Stromal cell of bone marrow (primary cell): Measurements from ENCODE around the gene RYR2.
"Not testable (repeated sequence)": the region's sequence is repeated elsewhere in the genome, so short reads cannot be mapped to it uniquely, and the experiment has no call there.

ENCODE experiments used
- DNase-seq: peaks from one replicate; pipeline ENCODE4 v3.0.0-alpha.2; 2012; ENCODE audit warnings: low read depth

RYR2 gene

DNA sequence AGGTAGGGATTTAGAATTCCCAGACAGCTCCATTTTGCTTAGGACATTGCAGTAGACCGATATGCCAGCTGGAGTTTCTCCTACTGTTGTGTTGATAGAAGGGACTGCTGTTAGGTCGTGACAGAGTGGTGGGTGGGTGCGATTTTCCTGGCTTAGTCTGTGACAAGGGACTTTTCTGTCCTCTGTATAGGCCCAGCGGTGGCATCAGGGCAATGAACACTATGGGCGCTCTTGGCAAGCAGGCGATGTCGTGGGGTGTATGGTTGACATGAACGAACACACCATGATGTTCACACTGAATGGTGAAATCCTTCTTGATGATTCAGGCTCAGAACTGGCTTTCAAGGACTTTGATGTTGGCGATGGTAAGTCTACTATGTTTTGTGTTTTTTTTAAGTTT lies 527.0 kb downstream of the RYR2 start:
- DNase-seq, result no peak

DNA sequence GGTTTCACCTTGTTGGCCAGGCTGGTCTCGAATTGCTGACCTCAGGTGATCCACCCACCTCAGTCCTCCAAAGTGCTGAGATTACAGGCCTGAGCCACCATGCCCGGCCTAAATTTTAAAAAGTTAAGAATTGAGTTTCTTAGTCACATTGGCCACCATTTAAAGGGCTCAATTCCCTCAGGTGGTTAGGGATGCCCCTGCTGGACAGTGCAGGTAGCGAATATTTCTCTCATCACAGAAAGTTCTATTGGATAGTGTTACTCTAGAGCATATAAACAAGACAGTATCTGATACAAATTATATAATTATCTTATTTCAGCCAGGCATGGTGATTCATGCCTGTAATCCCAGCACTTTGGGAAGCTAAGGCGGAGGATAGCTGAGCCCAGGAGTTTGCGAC lies 528.5 kb downstream of the RYR2 start:
- DNase-seq, result no peak

DNA sequence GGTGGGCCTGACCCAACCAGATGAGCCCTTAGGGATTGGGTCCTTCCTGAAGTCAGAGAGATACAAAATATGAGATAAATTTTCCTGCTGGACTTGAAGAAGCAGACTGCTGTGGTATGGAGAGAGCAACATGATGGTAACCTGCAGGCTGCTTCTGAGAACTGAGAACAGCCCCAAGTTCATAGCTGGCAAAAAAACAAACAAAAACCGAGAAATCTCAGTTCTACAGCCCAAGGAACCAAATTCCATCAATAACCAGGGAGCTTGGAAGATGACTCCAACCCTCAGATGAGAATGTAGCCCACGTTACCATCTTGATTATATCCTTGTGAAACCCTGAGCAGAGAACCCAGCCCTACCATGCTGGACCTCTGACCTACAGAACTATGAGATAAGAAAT lies 532.6 kb downstream of the RYR2 start:
- DNase-seq, result no peak

DNA sequence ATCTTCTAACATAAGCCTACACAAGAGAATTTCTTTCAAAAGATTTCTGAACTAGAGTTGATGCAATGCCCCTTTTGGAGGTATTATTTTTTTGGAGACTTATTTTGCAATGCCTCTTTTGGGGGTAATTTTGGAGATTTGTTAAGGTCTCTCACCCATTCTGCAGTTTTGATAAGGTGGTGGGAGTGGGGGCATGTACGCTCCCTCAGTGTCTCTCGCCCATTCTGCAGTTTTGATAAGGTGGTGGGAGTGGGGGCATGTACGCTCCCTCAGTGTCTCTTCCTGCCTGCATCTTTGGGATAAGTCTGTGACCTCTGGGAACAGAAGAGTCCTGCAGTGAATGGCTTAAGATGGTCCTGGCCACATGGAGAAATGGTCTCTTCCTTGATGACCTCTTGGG lies 536.6 kb downstream of the RYR2 start:
- no peak for DNase-seq

DNA sequence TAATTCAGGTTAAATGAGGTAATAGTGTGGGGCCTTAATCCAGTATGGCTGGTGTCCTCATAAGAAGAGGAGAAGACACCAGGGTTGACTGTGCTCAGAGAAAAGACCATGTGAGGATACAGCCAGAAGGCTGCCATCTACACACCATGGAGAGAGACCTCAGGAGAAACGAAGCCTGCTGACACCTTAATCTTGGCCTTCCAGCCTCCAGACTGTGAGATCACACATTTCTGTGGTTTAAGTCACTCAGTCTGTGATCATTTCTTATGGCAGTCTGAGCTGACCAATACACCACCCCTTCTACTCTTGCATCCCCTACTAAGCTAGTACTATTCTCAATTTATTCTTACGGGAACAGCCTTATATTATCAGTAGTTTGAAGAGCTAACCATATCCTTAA lies 538.7 kb downstream of the RYR2 start:
- DNase-seq, result no peak

DNA sequence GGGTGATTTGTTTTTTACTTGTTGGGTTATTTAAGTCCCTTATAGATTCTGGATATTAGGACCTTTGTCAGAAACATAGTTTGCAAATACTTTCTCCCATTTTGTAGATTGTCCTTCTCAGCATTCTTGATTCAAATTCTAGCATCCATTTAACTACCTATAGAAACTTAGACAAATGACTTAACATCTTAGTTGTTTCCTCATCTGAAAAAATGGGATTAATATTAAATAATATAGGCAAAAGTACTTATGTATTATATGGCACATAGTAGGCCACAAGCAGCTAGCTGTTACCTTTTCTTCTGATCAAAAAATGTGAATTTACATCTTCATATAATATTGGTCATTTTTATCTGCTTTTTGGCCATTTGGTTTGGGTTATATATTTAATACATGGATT lies 541.3 kb downstream of the RYR2 start:
- DNase-seq, result no peak

DNA sequence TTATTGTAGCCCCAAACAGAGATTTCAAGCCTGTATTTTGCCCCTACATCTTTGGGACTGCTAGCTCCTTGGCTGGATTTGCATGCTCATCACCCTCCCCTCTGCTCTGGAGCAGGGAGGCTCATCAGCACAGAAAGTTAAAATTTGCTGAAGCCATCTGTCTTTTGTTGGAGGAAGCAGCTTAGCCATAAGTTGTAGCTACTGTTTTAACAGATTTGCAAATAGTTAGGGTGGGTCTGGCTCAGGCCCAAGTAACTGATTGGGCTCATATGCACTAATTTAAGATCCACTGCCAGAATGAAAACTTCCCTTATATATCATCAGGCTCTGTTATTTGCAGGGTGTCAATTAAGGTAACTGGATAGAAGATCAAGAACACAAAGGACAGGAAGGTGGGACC lies 541.8 kb downstream of the RYR2 start:
- no peak for DNase-seq

DNA sequence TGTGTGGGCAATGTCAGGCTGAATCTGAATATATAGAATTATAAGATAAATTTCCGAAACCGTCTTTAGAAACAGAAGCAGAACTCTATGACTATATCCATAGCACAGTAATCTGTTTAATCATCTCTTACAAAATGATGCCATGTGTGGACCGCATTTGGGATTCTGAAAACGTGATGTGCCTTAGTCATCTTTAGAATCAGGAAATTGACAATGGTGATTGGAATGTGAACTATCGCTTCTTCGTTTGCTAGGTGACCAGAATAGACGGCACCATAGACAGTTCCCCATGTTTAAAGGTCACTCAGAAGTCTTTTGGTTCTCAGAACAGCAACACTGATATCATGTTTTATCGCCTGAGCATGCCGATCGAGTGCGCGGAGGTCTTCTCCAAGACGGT lies 548.4 kb downstream of the RYR2 start:
- DNase-seq, result no peak

DNA sequence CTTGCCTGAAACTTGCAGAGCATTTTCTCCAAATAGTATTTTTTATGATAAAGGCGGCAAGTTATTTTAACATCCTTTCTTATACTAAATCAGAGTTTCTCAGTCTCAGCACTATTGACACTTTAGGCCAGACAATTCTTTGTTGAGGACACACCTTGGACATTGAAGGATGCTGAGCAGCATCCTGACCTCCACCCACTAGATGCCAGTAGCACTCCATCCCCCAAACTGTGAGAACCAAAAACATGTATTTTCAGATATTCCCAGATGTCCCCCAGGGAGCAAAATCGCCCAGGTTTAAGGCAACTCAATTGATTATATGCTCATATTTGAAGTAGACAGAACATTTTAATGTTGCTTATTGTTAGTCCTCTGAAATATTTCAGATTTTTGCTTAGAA lies 549.4 kb downstream of the RYR2 start:
- DNase-seq, result no peak

DNA sequence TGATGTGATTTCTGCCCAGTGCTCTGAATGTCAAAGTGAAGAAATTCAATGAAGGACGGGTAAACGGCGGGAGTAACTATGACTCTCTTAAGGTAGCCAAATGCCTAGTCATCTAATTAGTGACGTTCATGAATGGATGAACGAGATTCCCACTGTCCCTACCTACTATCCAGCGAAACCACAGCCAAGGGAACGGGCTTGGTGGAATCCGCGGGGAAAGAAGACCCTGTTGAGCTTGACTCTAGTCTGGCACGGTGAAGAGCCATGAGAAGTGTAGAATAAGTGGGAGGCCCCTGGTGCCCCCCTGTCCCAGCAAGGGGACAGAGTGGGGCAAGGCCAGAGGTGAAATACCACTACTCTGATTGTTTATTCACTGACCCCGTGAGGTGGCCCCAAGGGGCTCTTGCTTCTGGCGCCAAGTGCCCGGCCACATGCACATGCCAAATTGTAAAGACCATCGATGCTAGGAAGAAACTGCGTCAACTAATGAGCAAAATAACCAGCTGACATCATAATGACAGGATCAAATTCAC lies 561.1 kb downstream of the RYR2 start:
- DNase-seq, result not testable (repeated sequence)

DNA sequence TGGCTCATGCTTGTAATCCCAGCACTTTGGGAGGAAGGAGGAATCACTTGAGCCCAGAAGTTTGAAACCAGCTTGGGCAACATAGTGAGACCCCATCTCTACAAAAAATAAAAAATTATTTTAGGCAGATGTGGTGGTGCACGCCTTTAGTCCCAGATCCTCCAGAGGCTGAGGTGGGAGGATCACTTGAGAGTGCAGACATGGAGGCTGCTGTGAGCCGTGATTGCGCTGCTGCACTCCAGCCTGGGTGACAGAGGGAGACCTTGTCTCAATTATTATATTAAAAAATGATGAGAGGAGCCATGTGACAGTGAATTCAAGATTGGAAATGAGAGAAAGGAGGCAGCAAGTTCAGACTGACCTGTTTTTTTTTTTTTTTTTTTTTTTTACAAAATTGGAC lies 566.4 kb downstream of the RYR2 start:
- DNase-seq, result no peak

DNA sequence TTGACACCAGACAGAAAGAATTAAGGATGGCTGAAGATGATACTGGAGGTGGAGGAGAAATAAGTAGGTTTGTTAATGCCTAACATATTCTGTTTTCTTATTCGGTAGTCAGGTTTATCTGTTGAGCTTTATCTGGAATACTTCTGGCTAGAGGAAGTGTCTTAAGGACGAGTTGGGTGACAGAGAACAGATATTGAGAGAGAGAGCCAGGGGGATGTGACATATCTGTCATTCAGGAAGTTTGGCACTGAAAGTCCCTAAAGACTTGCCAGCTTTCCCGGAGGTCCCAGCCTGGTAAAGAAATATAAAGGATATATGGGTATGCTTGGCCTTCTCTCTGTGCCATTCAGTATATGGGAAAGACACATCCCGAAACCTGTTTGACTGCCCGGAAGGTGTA lies 568.2 kb downstream of the RYR2 start:
- no peak for DNase-seq

DNA sequence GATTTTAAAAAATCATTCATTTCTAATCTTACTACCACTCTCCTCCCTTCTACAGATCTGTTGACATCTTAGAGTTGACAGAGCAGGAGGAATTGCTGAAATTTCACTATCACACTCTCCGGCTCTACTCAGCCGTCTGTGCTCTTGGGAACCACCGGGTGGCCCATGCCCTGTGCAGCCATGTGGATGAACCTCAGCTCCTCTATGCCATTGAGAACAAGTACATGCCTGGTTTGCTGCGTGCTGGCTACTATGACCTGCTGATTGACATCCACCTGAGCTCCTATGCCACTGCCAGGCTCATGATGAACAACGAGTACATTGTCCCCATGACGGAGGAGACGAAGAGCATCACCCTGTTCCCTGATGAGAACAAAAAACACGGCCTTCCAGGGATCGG lies 572.0 kb downstream of the RYR2 start:
- DNase-seq, result no peak

DNA sequence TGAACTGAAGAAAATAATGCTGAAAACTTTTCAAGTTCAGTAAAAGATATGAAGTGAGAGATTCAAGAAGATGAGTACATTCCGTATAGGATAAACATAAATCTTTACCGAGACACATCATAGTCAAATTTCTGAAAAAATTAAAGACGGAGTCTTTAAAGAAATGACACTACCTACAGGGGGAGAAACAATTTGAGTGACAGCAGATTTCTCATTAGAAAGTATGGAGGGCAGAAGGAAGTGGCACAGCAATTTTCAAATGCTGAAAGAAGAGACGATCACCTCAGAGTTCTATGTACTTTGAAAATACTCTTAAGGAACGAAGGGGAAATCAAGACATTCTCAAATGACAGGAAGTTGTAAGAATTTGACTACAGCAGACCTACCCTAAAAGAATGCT lies 577.6 kb downstream of the RYR2 start:
- DNase-seq, result no peak

DNA sequence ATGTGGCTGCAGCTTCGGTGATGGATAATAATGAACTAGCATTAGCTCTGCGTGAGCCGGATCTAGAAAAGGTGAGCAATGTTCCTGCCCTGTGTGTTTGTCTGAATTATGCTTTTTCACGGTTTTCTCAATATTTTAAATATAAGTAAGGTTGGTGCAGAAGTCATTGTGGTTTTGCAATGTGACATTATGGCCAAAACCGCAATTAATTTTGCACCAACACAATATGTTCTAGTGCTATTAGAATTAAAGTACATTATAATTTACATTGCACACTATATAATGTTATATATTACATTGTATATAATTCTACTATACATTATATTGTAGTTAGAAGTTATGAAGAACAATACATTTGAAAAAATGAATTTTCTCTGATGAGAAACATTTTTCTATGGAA lies 592.9 kb downstream of the RYR2 start:
- DNase-seq, result no peak

DNA sequence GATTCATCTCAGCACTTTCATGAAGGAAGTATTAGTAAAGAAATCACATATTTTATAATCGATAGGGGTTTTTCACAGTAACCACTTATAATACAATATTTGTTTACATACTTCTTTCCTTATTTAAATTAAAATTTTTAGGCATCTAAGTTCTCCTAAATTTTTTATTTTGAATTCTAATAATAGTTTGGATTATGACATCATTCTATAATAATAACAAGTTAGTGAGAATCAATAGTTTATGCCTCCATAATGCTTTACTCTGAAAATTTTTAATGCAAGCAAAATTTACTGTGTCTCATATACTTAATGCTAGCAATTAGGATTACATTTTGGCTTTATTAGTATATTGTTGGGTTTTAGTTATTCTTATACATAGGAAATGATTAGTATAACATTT lies 596.6 kb downstream of the RYR2 start:
- DNase-seq, result no peak

DNA sequence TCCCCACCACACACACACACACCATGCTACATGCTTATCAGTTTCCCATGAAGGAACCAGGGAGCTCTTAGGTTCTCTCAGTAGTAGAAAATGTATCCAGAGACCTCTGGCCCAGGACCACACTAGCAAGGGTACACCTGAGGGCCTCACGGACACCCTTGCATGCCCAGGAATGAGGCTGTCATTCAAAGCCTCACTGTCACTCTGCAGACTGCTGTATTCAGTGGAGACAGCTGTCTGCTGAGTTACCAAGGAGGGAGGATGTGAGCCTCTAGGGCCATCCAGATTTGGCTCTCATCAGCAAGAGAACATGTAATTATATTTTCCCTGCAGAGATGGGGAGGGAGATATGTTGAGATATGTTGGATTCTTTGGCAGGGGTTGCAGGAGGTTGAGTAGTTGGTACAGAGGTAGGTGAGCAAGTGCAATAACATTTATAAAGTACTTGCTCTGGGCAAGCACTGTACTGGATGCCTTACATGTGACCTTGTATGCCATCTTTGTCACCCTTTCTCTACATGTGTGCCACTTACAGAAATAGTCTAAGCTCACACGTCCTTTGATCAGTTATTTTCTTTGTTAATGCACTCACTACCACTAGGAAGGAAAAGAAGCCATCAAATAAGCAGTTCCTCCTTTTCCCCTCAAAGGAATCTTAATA lies 598.2 kb downstream of the RYR2 start:
- no peak for DNase-seq

DNA sequence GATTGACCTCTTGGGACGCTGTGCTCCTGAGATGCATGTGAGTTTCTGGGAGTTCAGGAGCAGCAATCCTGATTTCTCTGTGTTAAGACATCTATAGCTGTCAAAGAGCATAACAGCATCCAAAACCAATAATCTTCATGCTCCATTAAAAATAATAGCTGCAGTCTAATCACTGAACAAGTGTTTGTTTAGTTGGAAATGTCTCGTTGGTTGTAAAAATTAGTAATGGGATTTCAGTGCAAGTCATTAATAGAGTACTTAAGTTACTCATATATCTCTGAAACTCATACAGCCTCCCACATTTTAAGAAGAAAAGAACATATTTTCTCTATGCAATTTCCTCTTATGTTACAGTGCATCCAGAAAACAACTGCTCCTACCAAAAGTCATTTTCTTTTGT lies 599.0 kb downstream of the RYR2 start:
- no peak for DNase-seq

DNA sequence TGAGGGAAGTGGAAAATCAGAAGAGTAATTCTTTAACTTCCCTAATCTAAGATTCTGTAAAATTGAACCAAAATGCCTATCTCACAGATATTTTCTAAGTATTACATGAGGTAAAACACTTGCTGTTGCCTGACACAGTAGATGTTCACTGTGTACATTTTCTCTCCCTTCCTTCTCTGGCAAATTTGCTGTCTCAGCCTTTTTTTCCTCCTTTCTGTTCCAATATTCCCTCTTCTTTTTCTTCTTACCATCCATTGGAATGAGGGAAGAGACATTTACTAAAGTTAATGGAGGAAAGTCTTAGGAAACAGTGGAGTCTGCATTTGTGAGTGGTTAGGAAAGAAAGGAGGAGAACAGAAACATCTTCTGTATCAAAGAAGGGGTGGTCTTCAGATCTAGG lies 608.8 kb downstream of the RYR2 start:
- no peak for DNase-seq

DNA sequence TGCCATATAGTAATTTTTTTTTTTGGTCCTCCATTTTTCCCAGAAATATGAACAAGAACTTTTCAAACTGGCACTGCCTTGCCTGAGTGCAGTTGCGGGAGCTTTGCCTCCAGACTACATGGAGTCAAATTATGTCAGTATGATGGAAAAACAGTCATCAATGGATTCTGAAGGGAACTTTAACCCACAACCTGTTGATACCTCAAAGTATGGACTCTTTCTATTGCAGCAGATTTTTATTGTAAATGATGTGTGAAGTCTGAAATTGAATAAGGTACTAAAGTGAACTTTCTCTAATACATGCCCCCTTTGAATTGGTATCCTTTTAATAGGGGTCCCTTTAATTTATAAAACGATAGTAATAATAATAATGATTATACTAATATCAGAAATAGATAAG lies 613.8 kb downstream of the RYR2 start:
- DNase-seq, result no peak

DNA sequence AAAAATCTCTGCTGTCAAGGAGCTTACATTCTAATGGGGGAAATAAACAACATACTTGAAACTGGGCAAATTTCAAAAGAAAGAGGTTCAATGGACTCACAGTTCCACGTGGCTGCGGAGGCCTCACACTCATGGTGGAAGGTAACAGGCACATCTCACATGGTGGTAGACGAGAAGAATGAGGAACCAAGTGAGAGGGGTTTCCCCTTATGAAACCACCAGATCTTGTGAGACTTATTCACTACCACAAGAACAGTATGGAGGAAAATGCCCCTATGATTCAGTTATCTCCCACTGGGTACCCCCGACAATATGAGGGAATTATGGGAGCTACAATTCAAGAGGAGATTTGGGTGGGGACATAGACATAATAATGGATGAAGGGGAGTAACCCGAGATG lies 622.4 kb downstream of the RYR2 start:
- no peak for DNase-seq

DNA sequence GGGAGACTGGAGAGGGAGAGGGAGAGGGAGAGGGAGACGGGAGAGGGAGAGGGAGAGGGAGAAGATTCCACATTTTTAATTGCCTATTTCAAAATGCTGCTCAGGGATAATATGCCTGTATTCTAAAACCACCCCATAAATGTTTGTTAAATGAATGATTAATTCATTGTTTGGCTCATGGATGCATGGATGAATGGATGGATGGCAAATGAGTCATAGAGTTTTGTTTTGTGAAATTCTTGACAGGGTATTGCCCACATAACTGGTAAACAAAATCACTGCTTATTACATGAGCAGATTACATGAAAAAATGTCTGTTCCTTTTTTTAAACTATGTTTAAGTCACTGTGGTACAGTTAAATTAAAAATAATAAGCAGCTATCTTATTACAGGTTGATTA lies 628.3 kb downstream of the RYR2 start:
- no peak for DNase-seq

DNA sequence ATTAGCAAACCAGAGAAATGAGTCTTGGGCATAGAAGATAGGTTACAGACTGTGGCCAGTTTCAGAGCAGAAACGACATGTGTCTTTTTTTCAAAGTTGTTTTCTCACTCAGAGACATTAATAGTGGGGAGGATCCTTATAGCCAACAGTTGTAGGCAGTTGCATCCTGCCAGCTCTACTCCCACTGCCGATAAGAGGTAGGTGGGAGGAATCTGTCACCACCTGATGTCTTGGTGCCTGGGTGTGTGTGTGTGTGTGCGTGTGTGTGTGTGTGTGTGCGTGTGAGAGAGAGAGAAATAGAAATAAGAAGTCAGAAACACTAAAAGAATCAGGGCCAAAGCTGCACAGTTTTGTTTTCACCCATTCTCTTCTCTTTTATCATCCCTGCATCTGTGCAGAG lies 629.3 kb downstream of the RYR2 start:
- DNase-seq, result no peak

DNA sequence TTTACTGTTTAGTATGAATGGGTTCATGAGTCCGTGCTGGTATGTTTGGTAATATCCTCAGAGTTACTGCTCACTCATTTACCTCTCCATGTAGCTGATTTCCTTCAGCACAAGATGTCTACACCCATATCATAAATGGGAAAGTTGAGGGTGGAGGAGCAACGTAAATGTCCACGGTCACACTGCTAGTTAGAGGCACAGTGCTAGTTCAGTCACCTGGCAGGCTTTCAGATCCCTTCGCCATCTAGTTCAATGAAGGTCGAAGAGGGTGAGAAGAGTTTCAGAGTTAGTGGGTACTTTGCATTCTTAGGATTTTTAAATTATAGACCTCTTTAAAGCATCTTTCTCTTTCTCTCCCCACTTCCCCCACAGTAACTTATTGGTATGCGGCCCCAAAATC lies 630.0 kb downstream of the RYR2 start:
- DNase-seq, result no peak

DNA sequence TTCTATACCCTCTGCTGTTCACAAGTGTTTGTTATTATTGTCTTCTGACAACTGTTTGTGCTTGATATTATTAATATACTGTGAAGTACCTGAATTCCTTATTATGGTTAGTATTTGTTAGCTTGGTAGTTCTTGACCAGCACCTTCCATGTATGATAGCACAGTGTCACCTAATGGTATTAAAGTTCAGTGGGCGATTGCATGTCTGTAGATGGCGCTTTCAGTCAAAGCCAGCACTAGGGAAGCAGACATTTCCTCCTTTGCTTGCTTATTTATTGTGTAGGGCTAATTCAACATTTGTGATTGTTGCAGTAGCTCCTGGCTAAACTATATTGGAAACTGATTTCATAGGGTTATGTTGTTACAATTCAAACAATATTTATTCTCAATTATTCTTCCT lies 630.8 kb downstream of the RYR2 start:
- no peak for DNase-seq
